H54 (cell line): ENCODE data around the gene KCNJ1.

Experiments
- DNase-seq: peaks from one replicate; pipeline ENCODE4 v3.0.0; 2011; ENCODE audit warnings: low spot score, mixed read lengths; ENCODE audit not compliant: insufficient read length
- FAIRE-seq: peaks from 3 replicates; lab custom pipeline; 2011; peaks lifted over from hg19 to GRCh38; lab: Jason Lieb, UNC
- POLR2A ChIP-seq: IDR thresholded peaks from 2 replicates; pipeline ENCODE4 v1.6.1; 2011; ENCODE audit warnings: low read depth, mild to moderate bottlenecking, low read length

The KCNJ1 gene

GRCh38 chr11:128867277-128867676 is at the start of gene KCNJ1:
TSS of gene KCNJ1 (minus strand) at chr11:128867296. CDS start at chr11:128840243, 27,053 bp downstream.
- FAIRE-seq (no peak), DNase-seq (no peak)
- TF ChIP-seq POLR2A: no peak

- no peak for DNase-seq
- no peak for TF ChIP-seq POLR2A
- no peak for FAIRE-seq
Observed at GRCh38 chr11:128916681-128917080, 49.6 kb upstream of the KCNJ1 start.

- TF ChIP-seq POLR2A: no peak
- DNase-seq (no peak), FAIRE-seq (no peak)
Observed at GRCh38 chr11:128916037-128916572, 49.0 kb upstream of the KCNJ1 start.

GRCh38 chr11:128915149-128915521 is 48.0 kb upstream of the KCNJ1 start:
- FAIRE-seq: no peak
- TF ChIP-seq POLR2A: no peak
- DNase-seq: no peak

GRCh38 chr11:128914216-128915148 is 47.4 kb upstream of the KCNJ1 start:
- FAIRE-seq (no peak), DNase-seq (no peak)
- no peak for TF ChIP-seq POLR2A

DNA sequence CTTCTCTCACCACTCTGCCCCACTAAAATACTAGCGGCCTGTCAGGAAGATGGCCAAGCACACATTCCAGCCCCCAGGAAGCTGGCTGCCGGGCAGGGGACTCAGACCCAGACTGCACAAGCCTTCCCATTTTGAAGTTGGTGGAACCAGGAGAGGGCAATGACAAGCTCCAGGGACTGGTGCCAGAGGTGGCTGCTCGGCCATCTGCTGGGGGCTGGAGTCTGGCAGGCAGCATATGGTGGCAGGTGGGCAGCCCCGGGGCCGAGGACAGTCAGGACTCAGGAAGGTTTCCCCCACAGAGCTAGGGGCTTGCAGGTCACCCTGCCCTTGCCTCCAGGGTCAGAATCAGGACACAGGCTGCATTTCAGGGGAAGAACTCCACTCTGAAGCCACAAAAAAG is 46.7 kb upstream of the KCNJ1 start:
- no peak for FAIRE-seq
- no peak for DNase-seq
- no peak for TF ChIP-seq POLR2A

DNA sequence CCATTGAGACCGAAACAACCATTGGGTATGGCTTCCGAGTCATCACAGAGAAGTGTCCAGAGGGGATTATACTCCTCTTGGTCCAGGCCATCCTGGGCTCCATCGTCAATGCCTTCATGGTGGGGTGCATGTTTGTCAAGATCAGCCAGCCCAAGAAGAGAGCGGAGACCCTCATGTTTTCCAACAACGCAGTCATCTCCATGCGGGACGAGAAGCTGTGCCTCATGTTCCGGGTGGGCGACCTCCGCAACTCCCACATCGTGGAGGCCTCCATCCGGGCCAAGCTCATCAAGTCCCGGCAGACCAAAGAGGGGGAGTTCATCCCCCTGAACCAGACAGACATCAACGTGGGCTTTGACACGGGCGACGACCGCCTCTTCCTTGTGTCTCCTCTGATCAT is 44.6 kb upstream of the KCNJ1 start:
- FAIRE-seq (no peak), DNase-seq (no peak)
- TF ChIP-seq POLR2A: no peak

DNA sequence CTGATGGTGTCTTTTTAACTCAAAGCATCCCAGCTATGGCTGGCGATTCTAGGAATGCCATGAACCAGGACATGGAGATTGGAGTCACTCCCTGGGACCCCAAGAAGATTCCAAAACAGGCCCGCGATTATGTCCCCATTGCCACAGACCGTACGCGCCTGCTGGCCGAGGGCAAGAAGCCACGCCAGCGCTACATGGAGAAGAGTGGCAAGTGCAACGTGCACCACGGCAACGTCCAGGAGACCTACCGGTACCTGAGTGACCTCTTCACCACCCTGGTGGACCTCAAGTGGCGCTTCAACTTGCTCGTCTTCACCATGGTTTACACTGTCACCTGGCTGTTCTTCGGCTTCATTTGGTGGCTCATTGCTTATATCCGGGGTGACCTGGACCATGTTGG is 44.1 kb upstream of the KCNJ1 start:
- FAIRE-seq: no peak
- no peak for DNase-seq
- TF ChIP-seq POLR2A: no peak

DNA sequence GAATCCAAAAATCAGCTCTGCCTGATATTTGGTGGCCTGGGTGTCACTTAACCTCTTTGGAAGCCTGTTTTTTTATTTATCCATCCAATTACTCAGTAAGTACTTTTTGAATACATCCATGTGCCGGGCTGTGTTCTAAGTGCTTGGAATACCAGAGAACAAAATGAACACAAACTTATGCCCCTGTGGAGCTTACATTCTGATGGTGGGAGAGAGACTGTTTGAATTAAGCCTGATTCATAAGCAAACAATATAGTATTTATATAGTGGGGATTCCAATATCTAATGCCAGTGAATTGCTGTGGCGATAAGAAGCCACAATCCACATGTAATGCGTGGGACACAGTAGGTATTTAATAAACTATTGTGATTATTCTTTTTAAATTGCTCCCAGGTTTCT is 43.5 kb upstream of the KCNJ1 start:
- no peak for DNase-seq
- TF ChIP-seq POLR2A: no peak
- FAIRE-seq: no peak

DNA sequence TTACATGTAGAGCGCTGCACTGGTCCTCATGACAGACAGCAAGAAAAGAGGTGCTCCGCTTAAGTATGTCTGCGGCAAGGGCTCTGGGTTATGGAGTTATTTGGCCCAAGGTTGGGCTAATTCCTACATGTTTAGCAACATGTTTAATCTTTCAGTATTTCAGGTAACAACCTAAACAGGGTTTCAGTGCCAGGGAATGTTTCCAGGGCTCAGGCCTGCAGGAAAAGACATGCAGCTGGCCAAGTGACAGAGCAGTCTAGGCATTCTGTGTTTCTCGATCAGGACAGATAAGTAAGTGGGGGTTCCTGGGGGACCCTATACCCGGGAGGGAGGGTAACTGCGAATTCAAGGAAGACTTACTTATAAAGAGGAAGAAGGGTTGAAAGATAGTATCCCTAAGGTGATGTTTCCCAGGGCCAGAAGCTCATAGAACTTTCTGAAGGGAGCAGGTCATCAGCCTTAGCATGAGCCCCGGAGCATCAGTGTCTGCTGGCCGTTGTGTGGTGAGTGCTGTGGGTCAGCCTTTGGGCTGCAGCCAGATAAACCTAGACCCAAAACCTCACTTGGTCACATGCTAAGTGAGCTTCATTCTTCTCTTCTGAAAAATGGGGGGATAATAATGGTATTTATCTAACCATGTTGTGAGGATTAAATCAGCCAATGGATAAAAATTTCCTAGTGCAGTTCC is 42.5 kb upstream of the KCNJ1 start:
- no peak for TF ChIP-seq POLR2A
- FAIRE-seq: no peak
- DNase-seq: no peak

DNA sequence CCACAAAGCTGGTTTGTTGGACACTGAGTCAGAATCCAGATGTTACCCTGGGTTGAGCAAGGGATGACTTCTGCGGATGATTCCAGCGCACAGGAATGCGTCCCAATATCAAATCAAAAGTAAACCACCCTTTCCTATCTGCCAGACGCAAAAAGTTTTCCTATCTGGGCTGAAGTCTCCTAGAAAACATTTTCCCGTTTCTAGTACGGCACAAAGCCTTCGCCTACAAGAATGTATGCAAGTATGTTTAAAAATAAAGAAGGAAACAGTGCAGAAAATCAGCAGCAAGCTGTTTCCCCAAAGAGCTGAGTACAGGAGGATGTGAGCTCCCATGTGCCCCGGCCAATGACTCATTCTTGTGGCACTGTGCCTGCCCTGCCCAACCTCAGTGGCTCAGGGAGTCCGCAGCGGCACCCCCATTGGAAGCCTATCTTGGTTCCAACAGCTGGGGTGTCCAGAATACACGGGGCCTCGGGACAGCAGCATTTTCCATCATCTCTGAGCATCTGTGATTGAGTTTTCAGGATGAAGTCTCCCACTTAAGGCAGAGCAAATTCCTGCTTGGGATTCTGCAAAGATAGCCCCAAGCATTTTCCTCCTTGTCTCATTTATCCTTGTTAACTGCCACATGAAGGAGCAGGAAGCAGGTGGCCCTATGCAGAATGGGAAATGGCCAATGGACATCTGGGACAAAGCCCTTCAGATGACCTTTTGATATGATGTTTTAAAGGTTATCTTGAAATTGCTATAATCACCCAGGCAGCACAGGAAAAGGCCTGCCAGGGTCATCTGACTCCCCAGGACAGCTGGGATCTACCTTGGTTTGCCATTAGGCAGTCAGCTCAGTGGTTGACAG is 41.5 kb upstream of the KCNJ1 start:
- TF ChIP-seq POLR2A: no peak
- FAIRE-seq: no peak

DNA sequence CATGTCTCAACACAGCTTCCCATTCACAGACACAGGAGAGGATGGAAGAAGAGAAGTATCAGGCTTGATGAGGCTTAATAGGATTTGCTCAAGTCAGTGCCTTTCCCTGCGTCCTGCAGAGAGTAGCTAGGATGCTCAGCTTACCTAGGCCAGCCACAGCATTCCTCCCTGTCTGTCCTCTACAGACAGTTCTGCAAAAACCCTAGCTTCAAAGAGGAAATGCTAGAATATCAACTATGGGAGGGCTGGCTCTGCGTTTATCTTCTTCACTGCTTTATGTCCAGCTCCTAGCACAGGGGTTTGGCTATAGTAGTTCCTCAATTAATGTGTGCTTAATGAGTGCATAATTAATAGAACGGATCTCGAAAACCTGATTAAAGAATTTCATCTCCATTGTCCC is 40.5 kb upstream of the KCNJ1 start:
- DNase-seq (no peak), FAIRE-seq (no peak)
- no peak for TF ChIP-seq POLR2A

More for the DNA sequence above, 41.5 kb upstream of the KCNJ1 start:
- peak; percentile 50 for DNase-seq

DNA sequence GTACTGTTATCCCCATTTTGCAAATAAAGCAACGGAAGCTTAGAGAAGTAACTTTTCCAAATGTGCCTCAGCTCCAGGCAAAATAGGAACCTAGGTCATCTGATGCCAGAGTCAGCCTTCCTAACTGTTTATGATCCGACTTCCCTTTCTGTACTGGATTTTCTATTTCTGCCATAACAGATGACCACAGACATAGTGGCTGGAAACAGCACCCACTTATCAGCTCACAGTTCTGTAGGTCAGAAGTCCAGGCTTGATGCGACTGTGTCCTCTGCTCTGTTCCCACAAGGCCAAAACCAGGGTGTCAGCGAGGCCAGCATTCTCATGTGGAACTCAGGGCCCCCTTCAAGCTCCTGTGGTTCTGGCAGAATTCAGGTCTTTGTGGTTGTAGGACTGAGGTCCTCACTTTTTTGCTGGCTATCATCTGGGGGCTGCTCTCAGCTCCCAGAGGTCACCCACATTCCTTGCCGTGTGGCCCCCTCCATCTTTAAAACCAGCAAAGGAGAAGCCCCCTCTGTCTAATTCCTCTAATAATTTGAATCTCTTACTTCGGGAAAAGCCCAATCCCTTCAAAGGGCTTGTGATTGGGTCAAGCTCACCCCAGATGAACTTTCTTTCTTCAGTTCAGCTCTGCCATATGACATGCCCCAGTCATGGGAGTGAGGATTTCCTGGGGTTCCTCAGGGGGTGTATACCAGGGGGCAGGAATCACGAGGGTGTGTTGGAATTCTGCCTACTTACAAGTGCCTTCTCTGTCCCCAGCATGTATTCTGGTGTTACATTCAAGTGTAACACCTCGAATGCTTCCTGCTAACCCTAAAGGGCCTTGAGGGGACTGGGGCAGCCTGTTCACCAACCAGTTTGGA is 39.3 kb upstream of the KCNJ1 start:
- FAIRE-seq: no peak
- no peak for TF ChIP-seq POLR2A
- no peak for DNase-seq
